Spleen (tissue), 11 donors: ENCODE data around the gene GJA3. TPM values are rescaled to one million over a fixed set of nuclear protein-coding genes. Genes with fewer than 3 reads are reported as not detected.

ENCODE experiments used
- DNase-seq: peaks from one replicate; pipeline ENCODE4 v3.0.0-alpha.2; 2020
- H3K27ac ChIP-seq, 8 donors: fragments of 200-600 bp; sonication (generic) in 7 of 8; 1 replicate in 4 of 8; 2 replicates in 4 of 8; pipeline versions ENCODE4 v1.5.0 to v1.8.0; 2016 to 2021; ENCODE audit warnings: inconsistent platforms in 4 of 8, mild to moderate bottlenecking in 4 of 8, moderate library complexity in 1 of 8
- H3K27me3 ChIP-seq, 7 donors: fragments of 200-600 bp; sonication (generic) in 6 of 7; replicated peaks in 1 of 7; 1 replicate in 4 of 7; 2 replicates in 3 of 7; pipeline versions ENCODE4 v1.5.0 to v1.8.0; 2016 to 2021; ENCODE audit warnings: inconsistent platforms in 3 of 7, mild to moderate bottlenecking in 1 of 7
- H3K36me3 ChIP-seq, 6 donors: fragments of 200-600 bp; sonication (generic) in 5 of 6; 1 replicate in 4 of 6; 2 replicates in 2 of 6; pipeline versions ENCODE4 v1.5.0 to v1.8.0; 2016 to 2021; ENCODE audit warnings: inconsistent platforms in 2 of 6
- H3K4me1 ChIP-seq, 6 donors: fragments of 200-600 bp; sonication (generic) in 5 of 6; 1 replicate in 3 of 6; 2 replicates in 3 of 6; pipeline versions ENCODE4 v1.5.0 to v1.8.0; 2016 to 2021; ENCODE audit warnings: inconsistent platforms in 3 of 6
- H3K4me3 ChIP-seq, 8 donors: fragments of 200-600 bp; sonication (generic) in 7 of 8; 1 replicate in 4 of 8; 2 replicates in 4 of 8; pipeline versions ENCODE4 v1.5.0 to v1.8.0; 2016 to 2021; ENCODE audit warnings: inconsistent platforms in 4 of 8, mild to moderate bottlenecking in 4 of 8, moderate library complexity in 2 of 8
- H3K9me3 ChIP-seq, 8 donors: fragments of 200-600 bp; sonication (generic) in 7 of 8; 1 replicate in 4 of 8; 2 replicates in 4 of 8; pipeline versions ENCODE4 v1.5.0 to v1.8.0; 2016 to 2021; ENCODE audit warnings: inconsistent platforms in 4 of 8
- CTCF ChIP-seq, 11 experiments: fragments of 200-600 bp in 7 of 11; fragments of 450-650 bp in 4 of 11; sonication (generic) in 4 of 11; IDR thresholded peaks in 8 of 11; conservative IDR thresholded peaks in 3 of 11; 1 replicate in 7 of 11; 2 replicates in 4 of 11; pipeline versions ENCODE4 v1.4.0 to v1.8.0; 2016 to 2021; ENCODE audit warnings: antibody characterized with exemption in 11 of 11, inconsistent platforms in 4 of 11, mild to moderate bottlenecking in 1 of 11
- POLR2A ChIP-seq, 3 donors: fragments of 450-650 bp; IDR thresholded peaks; one replicate each; pipeline ENCODE4 v1.5.1; 2017; ENCODE audit warnings: antibody characterized with exemption in 3 of 3, mild to moderate bottlenecking in 1 of 3
- POLR2AphosphoS5 ChIP-seq, 3 donors: sonication (generic); formaldehyde crosslinking; IDR thresholded peaks; one replicate each; pipeline ENCODE4 v1.5.1; 2017; ENCODE audit warnings: antibody characterized with exemption in 3 of 3
- WGBS, 5 donors: extraction: QIAGEN DNeasy Blood & Tissue Kit in 3 of 5; methylation state at CpG; one replicate each; pipeline versions ENCODE4 v1.1.5 to v1.1.7; 2013 to 2018; 5-methylcytosine and 5-hydroxymethylcytosine counted together
- intact Hi-C: fragments of 100-400 bp; cut with DNase I; formaldehyde crosslinking; loops from one replicate; pipeline ENCODE4 v1.15.0; 2023; ENCODE audit warnings: low total_unique reads
- polyA plus RNA-seq, 3 donors: library from polyadenylated mRNA; stranded (reverse); fragments of 200-250 nt; gene quantifications; one replicate each; pipeline ENCODE4 v1.2.1, GENCODE V29; 2013
- total RNA-seq, 7 donors: library from RNA; depleted of rRNA in 3 of 7; stranded (reverse); fragments of >200 nt in 3 of 7; fragmentation: NEBNext Ultra II Directional in 4 of 7; extraction: Animal tissue kit (Norgen Biotek cat#: 25700) in 4 of 7; gene quantifications; one replicate each; pipeline versions ENCODE4 v1.1.0 to v1.2.1, GENCODE V29; 2016 to 2021
- donor health status: healthy with polysubstance abuse.
- donor health status: DM: no; HTN: no; CAD: no; lungs with moderate emphysema.
- donor health status: DM: no; HTN: no; CAD: no.
- donor health status: Bipolar disorder and iron deficiency.
- donor health status: healthy.
- donor health status: DM: no; HTN: no; CAD: no.
- donor health status: DM: yes; HTN: yes; CAD: no.

Gene GJA3
- total and polyA plus RNA-seq, 10 donors: 0.12 to 0.43 (median 0.25) TPM

DNA sequence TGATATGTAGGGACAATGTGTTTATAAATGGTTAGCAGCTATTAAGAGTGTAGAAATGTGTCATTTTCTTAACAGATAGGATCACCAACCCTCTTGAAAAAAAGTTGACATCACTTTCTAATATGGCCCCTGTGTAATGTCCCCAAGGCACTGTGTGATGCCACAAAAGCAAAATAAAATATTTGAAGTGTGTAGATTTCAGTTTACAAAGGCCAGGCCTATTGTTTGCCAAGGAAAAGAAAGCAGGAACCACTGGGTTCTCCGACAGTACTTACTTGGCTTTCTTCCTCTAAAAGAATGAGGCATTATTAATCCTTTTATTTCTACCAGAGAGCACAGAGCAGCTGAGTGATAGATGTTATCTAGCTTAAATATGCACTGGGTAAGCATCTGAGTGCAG is 10.5 kb upstream of the GJA3 start:
- DNase-seq: no peak
- peaks cover 0 to 11% (median 4%) of the 10 kb centered on the region in 6 donors for H3K4me1 ChIP-seq
- WGBS, 5 donors: 75 to 89% (median 82%) methylated on average over 1 of the region's 1 CpG
- no peaks in the 10 kb centered on the region for H3K9me3 ChIP-seq
- H3K27me3 ChIP-seq: peaks cover 0 to 71% (median 13%) of the 10 kb centered on the region in 7 donors
- H3K36me3 ChIP-seq: no peaks in the 10 kb centered on the region
- TF ChIP-seq POLR2A (IDR thresholded peaks at IDR 0.05) (no peak), CTCF (IDR thresholded peaks at IDR 0.05 in 8 of 11, conservative IDR thresholded peaks at IDR 0.05 in 3 of 11) (no peak), POLR2AphosphoS5 (IDR thresholded peaks at IDR 0.05) (no peak)
- no peak overlapping the region for H3K27ac ChIP-seq
- intact Hi-C loops: no loop called here
- H3K4me3 ChIP-seq: no peak overlapping the region

GRCh38 chr13:20170921-20171320 is 10.1 kb upstream of the GJA3 start:
- intact Hi-C loops: no loop called here
- TF ChIP-seq POLR2A (IDR thresholded peaks at IDR 0.05) (no peak), CTCF (IDR thresholded peaks at IDR 0.05 in 8 of 11, conservative IDR thresholded peaks at IDR 0.05 in 3 of 11) (no peak)
- Histone ChIP-seq H3K4me1 (peaks cover 0 to 11% (median 4%) of the 10 kb centered on the region in 6 donors), H3K27ac (no peak overlapping the region), H3K27me3 (peaks cover 0 to 71% (median 10%) of the 10 kb centered on the region in 7 donors), H3K9me3 (no peaks in the 10 kb centered on the region), H3K36me3 (no peaks in the 10 kb centered on the region), H3K4me3 (no peak overlapping the region)
- 82 to 92% (median 87%) methylated on average over 5 of the region's 5 CpGs for WGBS, 5 donors
- no peak for DNase-seq

DNA sequence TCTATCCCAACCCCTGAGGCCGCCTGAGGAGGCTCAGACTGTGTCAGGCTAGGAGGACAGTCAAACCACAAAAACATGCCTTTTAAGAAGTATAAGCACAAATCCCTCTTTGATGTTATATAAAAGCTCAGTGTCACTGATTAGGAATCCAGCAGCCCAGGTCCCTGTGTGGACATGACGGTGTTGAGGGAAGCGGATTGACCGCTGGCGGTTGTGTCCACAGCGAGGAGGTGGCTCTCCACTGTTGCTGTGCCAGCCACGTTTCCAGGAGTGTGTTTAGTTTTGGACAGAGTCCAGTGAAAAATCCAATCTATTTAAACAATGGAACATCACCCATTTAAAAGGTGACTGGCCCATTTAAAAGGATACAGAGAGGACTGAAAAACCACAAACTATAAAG is 7.5 kb upstream of the GJA3 start:
- Histone ChIP-seq H3K4me3 (no peak overlapping the region), H3K27me3 (peaks cover 0 to 71% (median 0%) of the 10 kb centered on the region in 7 donors), H3K9me3 (no peaks in the 10 kb centered on the region), H3K4me1 (peaks cover 0 to 3% (median 0%) of the 10 kb centered on the region in 6 donors), H3K27ac (no peak overlapping the region), H3K36me3 (no peaks in the 10 kb centered on the region)
- intact Hi-C loops: no loop called here
- WGBS, 5 donors: 85 to 92% (median 88%) methylated on average over 7 of the region's 7 CpGs
- no peak for DNase-seq
- TF ChIP-seq POLR2AphosphoS5 (IDR thresholded peaks at IDR 0.05) (no peak), CTCF (IDR thresholded peaks at IDR 0.05 in 8 of 11, conservative IDR thresholded peaks at IDR 0.05 in 3 of 11) (no peak), POLR2A (IDR thresholded peaks at IDR 0.05) (no peak)

- WGBS, 5 donors: 77 to 84% (median 83%) methylated on average over 11 of the region's 11 CpGs
- no peak overlapping the region for H3K4me3 ChIP-seq
- intact Hi-C loops: no loop called here
- no peaks in the 10 kb centered on the region for H3K9me3 ChIP-seq
- peaks cover 5 to 24% (median 15%) of the 10 kb centered on the region in 6 donors for H3K4me1 ChIP-seq
- peaks cover 2 to 89% (median 21%) of the 10 kb centered on the region in 7 donors for H3K27me3 ChIP-seq
- H3K27ac ChIP-seq: no peak overlapping the region
- no peaks in the 10 kb centered on the region for H3K36me3 ChIP-seq
- DNase-seq: no peak
- no peak for TF ChIP-seq POLR2A (IDR thresholded peaks at IDR 0.05)
- TF ChIP-seq POLR2AphosphoS5 (IDR thresholded peaks at IDR 0.05): no peak
- no peak for TF ChIP-seq CTCF (IDR thresholded peaks at IDR 0.05 in 8 of 11, conservative IDR thresholded peaks at IDR 0.05 in 3 of 11)
Observed at GRCh38 chr13:20165417-20166257, 4.8 kb upstream of the GJA3 start.
